PC-9 (cell line): Measurements from ENCODE around the gene SCRN1. TPM values are rescaled to one million over a fixed set of nuclear protein-coding genes. Genes with fewer than 3 reads are reported as not detected.

ENCODE experiments used
- BruUV-seq: library from RNA; stranded (reverse); fragments of 400-500 nt; replicated peaks from 2 replicates; lab custom pipeline; 2021; lab: Mats Ljungman, UMichigan
- CTCF ChIA-PET: fragments of 300-600 bp; sonication (Branson Sonifier 250); formaldehyde crosslinking; loops from one replicate; lab custom pipeline; 2022; ENCODE audit warnings: antibody characterized with exemption; lab: Charles Lee
- POLR2A ChIA-PET: fragments of 300-600 bp; sonication (Branson Sonifier 250); formaldehyde crosslinking; loops from one replicate; lab custom pipeline; 2022; ENCODE audit warnings: antibody characterized with exemption; ENCODE audit not compliant: unreplicated experiment; lab: Charles Lee
- DNase-seq, 2 experiments: peaks; one replicate each; pipeline versions ENCODE4 v3.0.0 to v3.0.0-alpha.2; 2015 to 2022; ENCODE audit warnings: mixed read lengths in 1 of 2
- H2AFZ ChIP-seq: fragments of 200-600 bp; sonication (generic); 2 replicates; pipeline ENCODE4 v1.8.1; 2017; ENCODE audit warnings: antibody characterized with exemption
- H3F3A ChIP-seq: fragments of 200-600 bp; sonication (generic); 2 replicates; pipeline ENCODE4 v1.8.1; 2017; ENCODE audit warnings: antibody characterized with exemption, mild to moderate bottlenecking, low read depth; ENCODE audit not compliant: insufficient read depth
- H3K27ac ChIP-seq: fragments of 200-600 bp; sonication (generic); 2 replicates; pipeline ENCODE4 v1.6.1; 2016; ENCODE audit warnings: mixed run types
- H3K27me3 ChIP-seq: fragments of 200-600 bp; sonication (generic); 2 replicates; pipeline ENCODE4 v1.6.1; 2016; ENCODE audit warnings: low read depth, mixed run types; ENCODE audit not compliant: insufficient read depth
- H3K36me3 ChIP-seq: fragments of 200-600 bp; sonication (generic); 2 replicates; pipeline ENCODE4 v1.6.1; 2016; ENCODE audit warnings: low read depth, mixed run types
- H3K4me1 ChIP-seq: fragments of 200-600 bp; sonication (generic); replicated peaks from 2 replicates; pipeline ENCODE4 v1.6.1; 2016; ENCODE audit warnings: mixed run types; ENCODE audit not compliant: insufficient read depth
- H3K4me2 ChIP-seq: fragments of 200-600 bp; sonication (generic); 2 replicates; pipeline ENCODE4 v1.6.1; 2017; ENCODE audit warnings: mixed run types
- H3K4me3 ChIP-seq: fragments of 200-600 bp; sonication (generic); 2 replicates; pipeline ENCODE4 v1.6.1; 2016; ENCODE audit warnings: mixed run types
- H3K79me2 ChIP-seq: fragments of 200-600 bp; sonication (generic); 2 replicates; pipeline ENCODE4 v1.6.1; 2017; ENCODE audit warnings: low read depth, mixed run types
- H3K9me2 ChIP-seq: fragments of 200-600 bp; sonication (generic); 2 replicates; pipeline ENCODE4 v1.8.1; 2017; ENCODE audit warnings: mild to moderate bottlenecking; ENCODE audit not compliant: insufficient read depth
- H3K9me3 ChIP-seq: fragments of 200-600 bp; sonication (generic); 2 replicates; pipeline ENCODE4 v1.8.1; 2016; ENCODE audit warnings: low read depth; ENCODE audit not compliant: insufficient read depth
- H4K20me1 ChIP-seq: fragments of 200-600 bp; sonication (generic); 2 replicates; pipeline ENCODE4 v1.8.1; 2017; ENCODE audit not compliant: insufficient read depth
- CTCF ChIP-seq: fragments of 200-600 bp; sonication (generic); conservative IDR thresholded peaks from 2 replicates; pipeline ENCODE4 v1.6.1; 2017; ENCODE audit warnings: mixed run types, antibody characterized with exemption, mild to moderate bottlenecking, moderate library complexity
- EZH2 ChIP-seq: fragments of 200-600 bp; sonication (generic); IDR thresholded peaks from 2 replicates; pipeline ENCODE4 v1.8.0; 2017; ENCODE audit warnings: antibody characterized with exemption, low read depth
- intact Hi-C: fragments of 100-400 bp; cut with micrococcal nuclease; formaldehyde crosslinking; loops from one replicate; pipeline ENCODE4 v1.10.0; 2022; ENCODE audit not compliant: unreplicated experiment
- total RNA-seq: library from RNA; stranded (reverse); gene quantifications from 2 replicates; pipeline ENCODE4 v1.2.3, GENCODE V29; 2021

Gene SCRN1
- total RNA-seq, 1 experiment from 2014 or later = 94.4 TPM

- Histone ChIP-seq H3K36me3 (peaks cover 10% of the 10 kb centered on the region; the same call in 1 of the 2 replicates), H3K4me3 (no peak overlapping the region), H3K4me1 (no peaks in the 10 kb centered on the region), H3K4me2 (no peak overlapping the region), H3K27ac (no peak overlapping the region), H2AFZ (no peak overlapping the region), H3K9me3 (no peaks in the 10 kb centered on the region), H3F3A (no peaks in the 10 kb centered on the region), H3K27me3 (no peaks in the 10 kb centered on the region), H3K9me2 (no peaks in the 10 kb centered on the region), H4K20me1 (no peaks in the 10 kb centered on the region), H3K79me2 (no peaks in the 10 kb centered on the region)
- ChIA-PET POLR2A (interaction anchor here (0.8 kb wide), 1 partner anchor 13 kb away, joined by 3 read pairs; no protein-coding TSS in a partner anchor), CTCF (no interaction called here)
- no TSS peak for BruUV-seq
- DNase-seq = no peak
- intact Hi-C loops = no loop called here
- TF ChIP-seq CTCF (no peak), EZH2 (no peak)
Measured at GRCh38 chr7:29951206-29951605, 38.4 kb downstream of the SCRN1 start.

GRCh38 chr7:29950480-29950879, 39.1 kb downstream of the SCRN1 start:
- ChIA-PET CTCF (no interaction called here), POLR2A (no interaction called here)
- no TSS peak for BruUV-seq
- H3K4me2 ChIP-seq = no peak overlapping the region
- no peaks in the 10 kb centered on the region for H4K20me1 ChIP-seq
- no peaks in the 10 kb centered on the region for H3F3A ChIP-seq
- H2AFZ ChIP-seq = no peak overlapping the region
- no peaks in the 10 kb centered on the region for H3K9me3 ChIP-seq
- TF ChIP-seq CTCF (no peak), EZH2 (no peak)
- no peaks in the 10 kb centered on the region for H3K27me3 ChIP-seq
- no peak overlapping the region for H3K4me3 ChIP-seq
- no peaks in the 10 kb centered on the region for H3K9me2 ChIP-seq
- intact Hi-C loops = no loop called here
- H3K4me1 ChIP-seq = no peaks in the 10 kb centered on the region
- no peaks in the 10 kb centered on the region for H3K79me2 ChIP-seq
- DNase-seq = no peak
- H3K27ac ChIP-seq = no peak overlapping the region
- H3K36me3 ChIP-seq = peaks cover 10% of the 10 kb centered on the region; the same call in 1 of the 2 replicates

- CTCF ChIA-PET = no interaction called here
- H4K20me1 ChIP-seq = no peaks in the 10 kb centered on the region
- no peaks in the 10 kb centered on the region for H3K79me2 ChIP-seq
- TF ChIP-seq EZH2 (no peak), CTCF (no peak)
- BruUV-seq = no TSS peak
- H3K4me1 ChIP-seq = no peaks in the 10 kb centered on the region
- no peak overlapping the region for H3K27ac ChIP-seq
- intact Hi-C loops = no loop called here
- H3K9me2 ChIP-seq = no peaks in the 10 kb centered on the region
- H3K27me3 ChIP-seq = no peaks in the 10 kb centered on the region
- H3K9me3 ChIP-seq = no peaks in the 10 kb centered on the region
- DNase-seq = no peak
- H3K4me3 ChIP-seq = no peak overlapping the region
- H2AFZ ChIP-seq = no peak overlapping the region
- no peak overlapping the region for H3K4me2 ChIP-seq
- no peaks in the 10 kb centered on the region for H3F3A ChIP-seq
- POLR2A ChIA-PET = no interaction called here
- no peaks in the 10 kb centered on the region for H3K36me3 ChIP-seq
Measured at GRCh38 chr7:29948587-29948986, 41.0 kb downstream of the SCRN1 start.
